Neural progenitor cell (in vitro differentiated cells): ENCODE measurements around the gene ZNF772. TPM values are rescaled to one million over a fixed set of nuclear protein-coding genes. Genes with fewer than 3 reads are reported as not detected.

Source experiments
- DNase-seq: peaks from one replicate; pipeline ENCODE4 v3.0.0-alpha.2; 2016; ENCODE audit warnings: low spot score
- H2AFZ ChIP-seq: fragments of 200-600 bp; sonication (generic); replicated peaks from 2 replicates; pipeline ENCODE4 v1.6.1; 2016; ENCODE audit warnings: antibody characterized with exemption
- H3F3A ChIP-seq: fragments of 200-600 bp; sonication (generic); 2 replicates; pipeline ENCODE4 v1.6.1; 2016; ENCODE audit warnings: antibody characterized with exemption, low read depth
- H3K27ac ChIP-seq: fragments of 200-600 bp; sonication (generic); 2 replicates; pipeline ENCODE4 v1.5.1; 2016; ENCODE audit warnings: mild to moderate bottlenecking
- H3K27me3 ChIP-seq: fragments of 200-600 bp; sonication (generic); 2 replicates; pipeline ENCODE4 v1.6.1; 2016; ENCODE audit warnings: mild to moderate bottlenecking, moderate library complexity
- H3K36me3 ChIP-seq: fragments of 200-600 bp; sonication (generic); 2 replicates; pipeline ENCODE4 v1.5.1; 2016
- H3K4me1 ChIP-seq: fragments of 200-600 bp; sonication (generic); 2 replicates; pipeline ENCODE4 v1.6.1; 2016; ENCODE audit warnings: mixed run types
- H3K4me2 ChIP-seq: fragments of 200-600 bp; sonication (generic); 2 replicates; pipeline ENCODE4 v1.6.1; 2016
- H3K4me3 ChIP-seq: fragments of 200-600 bp; sonication (generic); 2 replicates; pipeline ENCODE4 v1.5.1; 2016
- H3K79me2 ChIP-seq: fragments of 200-600 bp; sonication (generic); 2 replicates; pipeline ENCODE4 v1.6.1; 2016; ENCODE audit warnings: low read depth
- H3K9ac ChIP-seq: fragments of 200-600 bp; sonication (generic); 2 replicates; pipeline ENCODE4 v1.6.1; 2016
- H3K9me3 ChIP-seq: fragments of 200-600 bp; sonication (generic); 2 replicates; pipeline ENCODE4 v1.5.1; 2016; ENCODE audit warnings: low read depth
- H4K20me1 ChIP-seq: fragments of 200-600 bp; sonication (generic); 2 replicates; pipeline ENCODE4 v1.6.1; 2016; ENCODE audit warnings: low read depth
- H3K27ac Mint-ChIP-seq: 3 replicates; pipeline ENCODE4 v1.8.0; 2021; ENCODE audit warnings: mixed read lengths
- H3K27me3 Mint-ChIP-seq: 2 replicates; pipeline ENCODE4 v1.8.0; 2022; ENCODE audit warnings: low read depth, mild to moderate bottlenecking, inconsistent platforms, moderate library complexity, mixed read lengths; ENCODE audit not compliant: insufficient read depth
- H3K36me3 Mint-ChIP-seq: 3 replicates; pipeline ENCODE4 v1.8.0; 2021; ENCODE audit warnings: mixed read lengths
- H3K4me1 Mint-ChIP-seq: 3 replicates; pipeline ENCODE4 v1.8.0; 2021; ENCODE audit warnings: mixed read lengths
- H3K4me3 Mint-ChIP-seq: 3 replicates; pipeline ENCODE4 v1.8.0; 2021; ENCODE audit warnings: mild to moderate bottlenecking, moderate library complexity, mixed read lengths
- H3K9me3 Mint-ChIP-seq: 3 replicates; pipeline ENCODE4 v1.8.0; 2020; ENCODE audit warnings: mixed read lengths
- EZH2 ChIP-seq: fragments of 200-600 bp; sonication (generic); IDR thresholded peaks from 2 replicates; pipeline ENCODE4 v1.6.1; 2017; ENCODE audit warnings: antibody characterized with exemption, mild to moderate bottlenecking, moderate library complexity
- EZH2phosphoT487 ChIP-seq: fragments of 200-600 bp; sonication (generic); IDR thresholded peaks from 2 replicates; pipeline ENCODE4 v1.6.1; 2017; ENCODE audit warnings: antibody characterized with exemption
- small RNA-seq: library from RNA; depleted of rRNA; stranded (forward); fragments of <200 nt; gene quantifications from one replicate; pipeline ENCODE3, GENCODE V24; 2015
- total RNA-seq: library from RNA; depleted of rRNA; stranded (reverse); fragments of >200 nt; gene quantifications from 2 replicates; pipeline ENCODE4 v1.2.3, GENCODE V29; 2015; ENCODE audit warnings: low replicate concordance
- TF ChIP-seq, protein P1 (sequence below): fragments of 200-600 bp; sonication (generic); IDR thresholded peaks from 2 replicates; pipeline ENCODE4 v1.5.1; 2017; ENCODE audit warnings: antibody characterized with exemption, mild to moderate bottlenecking

The ZNF772 gene
- total RNA-seq, 1 donor from 2014 or later, result 34.5 TPM

DNA sequence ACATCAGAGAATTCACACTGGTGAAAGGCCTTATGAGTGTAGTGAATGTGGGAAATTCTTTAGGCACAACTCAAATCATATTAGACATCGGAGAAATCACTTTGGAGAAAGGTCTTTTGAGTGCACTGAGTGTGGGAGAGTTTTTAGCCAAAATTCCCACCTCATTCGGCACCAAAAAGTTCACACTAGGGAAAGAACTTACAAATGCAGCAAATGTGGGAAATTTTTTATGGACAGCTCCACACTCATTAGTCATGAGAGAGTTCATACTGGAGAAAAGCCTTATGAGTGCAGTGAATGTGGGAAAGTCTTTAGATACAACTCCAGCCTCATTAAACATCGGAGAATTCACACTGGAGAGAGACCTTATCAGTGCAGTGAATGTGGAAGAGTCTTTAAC, 56.3 kb downstream of the ZNF772 start:
- Mint-ChIP-seq H3K36me3 (peaks cover 46% of the 10 kb centered on the region), H3K4me3 (no peak overlapping the region), H3K9me3 (peaks cover 11% of the 10 kb centered on the region), H3K27ac (no peak overlapping the region), H3K4me1 (no peaks in the 10 kb centered on the region), H3K27me3 (no peaks in the 10 kb centered on the region)
- no peak overlapping the region for H3K4me3 ChIP-seq
- no peak overlapping the region for H3K4me2 ChIP-seq
- no peak for TF ChIP-seq EZH2phosphoT487
- no peak for TF ChIP-seq EZH2
- TF ChIP-seq, protein P1, sequence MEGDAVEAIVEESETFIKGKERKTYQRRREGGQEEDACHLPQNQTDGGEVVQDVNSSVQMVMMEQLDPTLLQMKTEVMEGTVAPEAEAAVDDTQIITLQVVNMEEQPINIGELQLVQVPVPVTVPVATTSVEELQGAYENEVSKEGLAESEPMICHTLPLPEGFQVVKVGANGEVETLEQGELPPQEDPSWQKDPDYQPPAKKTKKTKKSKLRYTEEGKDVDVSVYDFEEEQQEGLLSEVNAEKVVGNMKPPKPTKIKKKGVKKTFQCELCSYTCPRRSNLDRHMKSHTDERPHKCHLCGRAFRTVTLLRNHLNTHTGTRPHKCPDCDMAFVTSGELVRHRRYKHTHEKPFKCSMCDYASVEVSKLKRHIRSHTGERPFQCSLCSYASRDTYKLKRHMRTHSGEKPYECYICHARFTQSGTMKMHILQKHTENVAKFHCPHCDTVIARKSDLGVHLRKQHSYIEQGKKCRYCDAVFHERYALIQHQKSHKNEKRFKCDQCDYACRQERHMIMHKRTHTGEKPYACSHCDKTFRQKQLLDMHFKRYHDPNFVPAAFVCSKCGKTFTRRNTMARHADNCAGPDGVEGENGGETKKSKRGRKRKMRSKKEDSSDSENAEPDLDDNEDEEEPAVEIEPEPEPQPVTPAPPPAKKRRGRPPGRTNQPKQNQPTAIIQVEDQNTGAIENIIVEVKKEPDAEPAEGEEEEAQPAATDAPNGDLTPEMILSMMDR, result no peak
- no peaks in the 10 kb centered on the region for H4K20me1 ChIP-seq
- H3K9me3 ChIP-seq, result no peaks in the 10 kb centered on the region
- no peak overlapping the region for H3K27ac ChIP-seq
- peaks cover 6% of the 10 kb centered on the region for H3K79me2 ChIP-seq
- H3K4me1 ChIP-seq, result no peaks in the 10 kb centered on the region
- no peaks in the 10 kb centered on the region for H3F3A ChIP-seq
- H2AFZ ChIP-seq, result no peak overlapping the region
- no peaks in the 10 kb centered on the region for H3K27me3 ChIP-seq
- no peaks in the 10 kb centered on the region for H3K36me3 ChIP-seq
- no peak overlapping the region for H3K9ac ChIP-seq
- no peak for DNase-seq

DNA sequence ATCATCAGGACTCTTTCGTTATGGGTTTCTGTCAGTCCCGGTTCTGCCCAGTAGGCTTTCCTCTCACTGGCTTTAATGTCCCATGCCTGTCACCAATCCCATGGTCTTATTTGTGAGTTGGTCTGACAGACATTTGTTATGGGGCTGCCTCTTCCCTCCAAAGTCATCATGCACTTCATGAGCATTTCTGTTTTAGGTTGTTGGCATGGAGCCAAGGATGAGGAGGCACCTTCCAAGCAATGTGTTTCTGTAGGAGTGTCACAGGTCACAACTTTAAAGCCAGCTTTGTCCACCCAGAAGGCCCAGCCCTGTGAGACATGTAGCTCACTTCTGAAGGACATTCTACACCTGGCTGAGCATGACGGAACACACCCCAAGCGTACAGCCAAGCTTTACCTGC, 57.9 kb downstream of the ZNF772 start:
- H3K36me3 ChIP-seq, result no peaks in the 10 kb centered on the region
- peaks cover 12% of the 10 kb centered on the region for H3K9me3 Mint-ChIP-seq
- no peak overlapping the region for H3K4me2 ChIP-seq
- H3K36me3 Mint-ChIP-seq, result peaks cover 56% of the 10 kb centered on the region
- H3K4me3 ChIP-seq, result no peak overlapping the region
- no peak overlapping the region for H3K9ac ChIP-seq
- H3K27ac Mint-ChIP-seq, result no peak overlapping the region
- H3K4me1 ChIP-seq, result no peaks in the 10 kb centered on the region
- H3K4me1 Mint-ChIP-seq, result no peaks in the 10 kb centered on the region
- no peak for DNase-seq
- no peak for TF ChIP-seq EZH2
- TF ChIP-seq, protein P1, result no peak
- TF ChIP-seq EZH2phosphoT487, result no peak
- H2AFZ ChIP-seq, result no peak overlapping the region
- H3F3A ChIP-seq, result no peaks in the 10 kb centered on the region
- peaks cover 6% of the 10 kb centered on the region for H3K79me2 ChIP-seq
- H3K27me3 Mint-ChIP-seq, result no peaks in the 10 kb centered on the region
- H3K27ac ChIP-seq, result no peak overlapping the region
- H3K9me3 ChIP-seq, result no peaks in the 10 kb centered on the region
- H4K20me1 ChIP-seq, result no peaks in the 10 kb centered on the region
- H3K4me3 Mint-ChIP-seq, result no peak overlapping the region
- no peaks in the 10 kb centered on the region for H3K27me3 ChIP-seq

Small RNA genes within 50 kb of the gene (small RNA-seq; reads per million reads assigned to genes)
- not detected for gene VN1R107P

Other genes with a start within 250 kb of the ZNF772 start
- gene AURKC, start 246.5 kb downstream of the ZNF772 start, total RNA-seq, result 3.3 and 8.8 TPM in 2 replicates
- 12.0 and 12.6 TPM in 2 replicates for gene ZNF805, start 236.9 kb downstream of the ZNF772 start, total RNA-seq
- gene ZNF460, start 197.1 kb downstream of the ZNF772 start, total RNA-seq, result 47.5 and 52.7 TPM in 2 replicates
- 9.5 and 11.6 TPM in 2 replicates for gene ZNF543, start 157.1 kb downstream of the ZNF772 start, total RNA-seq
- gene ZNF304, start 126.3 kb downstream of the ZNF772 start, total RNA-seq, result 11.6 and 15.5 TPM in 2 replicates
- 10.7 and 23.4 TPM in 2 replicates for gene TRAPPC2B, start 114.0 kb downstream of the ZNF772 start, total RNA-seq
- gene ZNF547, start 114.0 kb downstream of the ZNF772 start, total RNA-seq, result 2.7 and 2.9 TPM in 2 replicates
- 17.7 and 18.7 TPM in 2 replicates for gene ZNF548, start 87.7 kb downstream of the ZNF772 start, total RNA-seq
- 8.5 and 10.8 TPM in 2 replicates for gene ZNF17, start 66.4 kb downstream of the ZNF772 start, total RNA-seq
- gene ZNF749, start 42.2 kb downstream of the ZNF772 start, total RNA-seq, result 11.7 and 13.8 TPM in 2 replicates
- 1.7 and 4.4 TPM in 2 replicates for gene VN1R1, start 20.4 kb downstream of the ZNF772 start, total RNA-seq
- 25.6 and 30.2 TPM in 2 replicates for gene ZNF419, start 10.2 kb upstream of the ZNF772 start, total RNA-seq
- gene ZNF773, start 22.4 kb upstream of the ZNF772 start, total RNA-seq, result 11.8 and 18.0 TPM in 2 replicates
- 10.6 and 15.6 TPM in 2 replicates for gene ZNF549, start 49.8 kb upstream of the ZNF772 start, total RNA-seq
- gene ZNF550, start 82.3 kb upstream of the ZNF772 start, total RNA-seq, result 10.7 and 11.1 TPM in 2 replicates
- gene ZNF416, start 101.3 kb upstream of the ZNF772 start, total RNA-seq, result 7.9 and 9.0 TPM in 2 replicates
- 35.1 and 56.1 TPM in 2 replicates for gene ZIK1, start 106.6 kb upstream of the ZNF772 start, total RNA-seq
- 10.5 and 20.4 TPM in 2 replicates for gene ZNF530, start 122.3 kb upstream of the ZNF772 start, total RNA-seq
- gene ZNF134, start 136.7 kb upstream of the ZNF772 start, total RNA-seq, result 40.8 and 55.3 TPM in 2 replicates
- gene ZNF211, start 155.6 kb upstream of the ZNF772 start, total RNA-seq, result 27.0 and 42.1 TPM in 2 replicates
- gene ZSCAN4, start 191.4 kb upstream of the ZNF772 start, total RNA-seq, result not detected in 2 replicates
- gene ZNF551, start 204.4 kb upstream of the ZNF772 start, total RNA-seq, result 31.7 and 36.7 TPM in 2 replicates
- 16.9 and 17.3 TPM in 2 replicates for gene ZNF154, start 231.6 kb upstream of the ZNF772 start, total RNA-seq